ENCODE data around the gene ORMDL3. TPM values are rescaled to one million over a fixed set of nuclear protein-coding genes. Genes with fewer than 3 reads are reported as not detected.
A peak's percentile ranks its signal among the peaks of the same experiment; 100 is the strongest.

The ORMDL3 gene
- total and polyA plus RNA-seq, 9 donors = 37.0 to 97.5 (median 52.2) TPM

DNA sequence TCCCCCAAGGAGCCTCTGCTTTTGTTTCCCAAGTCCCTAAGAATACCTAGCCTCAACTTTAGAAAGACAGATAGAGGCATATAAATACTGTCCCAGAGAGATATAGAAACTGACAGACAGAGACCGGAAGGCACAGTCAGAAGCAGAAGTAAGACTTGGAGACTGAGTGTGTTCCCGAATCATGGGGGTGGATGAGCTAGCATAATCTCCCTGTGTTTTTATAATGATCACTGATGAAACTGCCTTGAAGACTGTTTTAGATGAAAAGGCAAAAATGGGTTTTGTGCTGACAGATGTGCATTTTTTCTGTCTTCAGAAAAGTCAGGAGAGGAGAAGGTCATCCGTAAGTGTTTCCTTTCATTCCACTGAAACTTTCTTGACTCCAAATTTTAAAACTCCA lies 44.9 kb upstream of the ORMDL3 start:
- no peak for DNase-seq
- WGBS, 3 donors = 4 to 7% (median 5%) methylated on average over 3 of the region's 3 CpGs

GRCh38 chr17:39971076-39971603 lies 43.7 kb upstream of the ORMDL3 start:
- no peaks in the 10 kb centered on the region for H3K4me1 ChIP-seq (ENCODE audit: insufficient read depth)
- intact Hi-C loops (cut with DNase I) = no loop called here
- H3K36me3 ChIP-seq = no peaks in the 10 kb centered on the region
- H3K4me3 ChIP-seq = no peak overlapping the region
- H3K27ac ChIP-seq = no peak overlapping the region
- no peak for DNase-seq
- no peaks in the 10 kb centered on the region for H3K27me3 ChIP-seq
- 57 to 66% (median 63%) methylated on average over 4 of the region's 4 CpGs for WGBS, 3 donors
- TF ChIP-seq CTCF (IDR thresholded peaks at IDR 0.05) = no peak
- TF ChIP-seq EP300 (IDR thresholded peaks at IDR 0.05) = no peak
- TF ChIP-seq POLR2A (IDR thresholded peaks at IDR 0.05) = no peak
- H3K9me3 ChIP-seq = no peaks in the 10 kb centered on the region

More for the DNA sequence above, 44.9 kb upstream of the ORMDL3 start:
- Histone ChIP-seq H3K9me3 (no peaks in the 10 kb centered on the region), H3K27ac (peak overlapping the region in 1 of 2 donors; percentile 29), H3K27me3 (no peaks in the 10 kb centered on the region), H3K36me3 (no peaks in the 10 kb centered on the region), H3K4me3 (no peak overlapping the region), H3K4me1 (ENCODE audit: insufficient read depth) (no peaks in the 10 kb centered on the region)
- intact Hi-C loops (cut with DNase I) = no loop called here
- TF ChIP-seq POLR2A (IDR thresholded peaks at IDR 0.05) (no peak), CTCF (IDR thresholded peaks at IDR 0.05) (no peak), EP300 (IDR thresholded peaks at IDR 0.05) (no peak)

DNA sequence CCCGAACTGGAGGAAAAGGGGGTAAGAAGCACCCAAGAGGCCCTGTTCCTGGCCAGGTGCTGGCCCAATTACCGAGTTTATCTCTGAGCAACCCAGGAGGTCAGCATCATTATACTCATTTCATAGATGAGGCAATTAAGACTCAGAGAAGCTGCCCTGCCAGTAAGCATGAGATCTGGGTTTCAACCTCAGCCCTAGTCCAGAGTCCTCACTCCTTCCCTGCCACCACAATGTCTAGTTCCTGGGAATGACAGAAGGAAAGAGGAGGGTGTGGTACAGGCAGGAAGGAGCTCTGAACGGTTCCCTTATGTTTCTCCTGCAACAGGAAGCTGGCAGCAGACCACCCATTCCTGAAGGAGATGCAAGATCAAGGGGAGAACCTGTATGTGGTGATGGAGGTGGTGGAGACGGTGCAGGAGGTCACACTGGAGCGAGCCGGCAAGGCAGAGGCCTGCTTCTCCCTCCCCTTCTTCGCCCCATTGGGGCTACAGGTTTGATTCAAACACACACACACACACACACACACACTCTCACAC lies 42.8 kb upstream of the ORMDL3 start:
- Histone ChIP-seq H3K27ac (no peak overlapping the region), H3K4me3 (no peak overlapping the region), H3K36me3 (no peaks in the 10 kb centered on the region), H3K27me3 (no peaks in the 10 kb centered on the region), H3K4me1 (ENCODE audit: insufficient read depth) (no peaks in the 10 kb centered on the region), H3K9me3 (no peaks in the 10 kb centered on the region)
- TF ChIP-seq EP300 (IDR thresholded peaks at IDR 0.05) = no peak
- TF ChIP-seq POLR2A (IDR thresholded peaks at IDR 0.05) = no peak
- TF ChIP-seq CTCF (IDR thresholded peaks at IDR 0.05) = no peak
- intact Hi-C loops (cut with DNase I) = no loop called here
- WGBS, 3 donors = 70 to 71% (median 71%) methylated on average over 7 of the region's 7 CpGs
- DNase-seq = no peak

- Histone ChIP-seq H3K4me1 (ENCODE audit: insufficient read depth) (no peaks in the 10 kb centered on the region), H3K4me3 (no peak overlapping the region), H3K36me3 (no peaks in the 10 kb centered on the region), H3K9me3 (no peaks in the 10 kb centered on the region), H3K27ac (no peak overlapping the region), H3K27me3 (no peaks in the 10 kb centered on the region)
- DNase-seq = no peak
- 85 to 88% (median 86%) methylated on average over 6 of the region's 6 CpGs for WGBS, 3 donors
- TF ChIP-seq POLR2A (IDR thresholded peaks at IDR 0.05) (no peak), EP300 (IDR thresholded peaks at IDR 0.05) (no peak), CTCF (IDR thresholded peaks at IDR 0.05) (no peak)
- intact Hi-C loops (cut with DNase I) = loop anchor here in 1 of 4 donors (10.0 kb wide), 1 partner anchor 55 kb away; the partner anchor contains the start of gene GSDMB
Observed at GRCh38 chr17:39969375-39969774, 42.0 kb upstream of the ORMDL3 start.
